ENCODE results near the gene KCND2. TPM values are rescaled to one million over a fixed set of nuclear protein-coding genes. Genes with fewer than 3 reads are reported as not detected.

The KCND2 gene
- total RNA-seq, 1 donor from 2014 or later: 1.2 TPM

DNA sequence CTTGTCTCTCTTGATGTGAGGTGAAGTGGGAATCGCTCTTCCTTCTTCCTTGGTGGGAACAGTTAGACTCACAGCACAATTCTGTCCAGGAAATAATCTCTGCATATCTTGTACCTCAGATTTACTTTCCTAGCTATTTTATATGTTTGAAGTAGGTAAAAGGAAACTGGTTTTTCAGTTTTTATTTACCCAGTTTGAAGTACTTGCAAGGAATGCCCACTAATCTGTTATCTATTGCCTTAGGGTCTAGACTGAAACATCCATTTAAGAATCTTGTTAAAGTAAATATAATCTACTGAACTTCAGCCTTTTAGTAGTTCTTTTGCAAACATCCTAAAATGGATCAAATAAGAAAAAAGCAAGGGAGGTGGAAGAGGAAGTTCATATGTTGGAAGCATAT lies 229.8 kb downstream of the KCND2 start:
- no peak for DNase-seq
- Mint-ChIP-seq H3K27ac (ENCODE audit: unreplicated experiment) (no peak overlapping the region), H3K27me3 (ENCODE audit: unreplicated experiment) (no peaks in the 10 kb centered on the region), H3K9me3 (ENCODE audit: unreplicated experiment) (no peaks in the 10 kb centered on the region), H3K4me3 (ENCODE audit: unreplicated experiment) (no peak overlapping the region), H3K4me1 (ENCODE audit: low read depth, unreplicated experiment) (no peaks in the 10 kb centered on the region), H3K36me3 (ENCODE audit: unreplicated experiment) (no peaks in the 10 kb centered on the region)
- TF ChIP-seq, protein P1, sequence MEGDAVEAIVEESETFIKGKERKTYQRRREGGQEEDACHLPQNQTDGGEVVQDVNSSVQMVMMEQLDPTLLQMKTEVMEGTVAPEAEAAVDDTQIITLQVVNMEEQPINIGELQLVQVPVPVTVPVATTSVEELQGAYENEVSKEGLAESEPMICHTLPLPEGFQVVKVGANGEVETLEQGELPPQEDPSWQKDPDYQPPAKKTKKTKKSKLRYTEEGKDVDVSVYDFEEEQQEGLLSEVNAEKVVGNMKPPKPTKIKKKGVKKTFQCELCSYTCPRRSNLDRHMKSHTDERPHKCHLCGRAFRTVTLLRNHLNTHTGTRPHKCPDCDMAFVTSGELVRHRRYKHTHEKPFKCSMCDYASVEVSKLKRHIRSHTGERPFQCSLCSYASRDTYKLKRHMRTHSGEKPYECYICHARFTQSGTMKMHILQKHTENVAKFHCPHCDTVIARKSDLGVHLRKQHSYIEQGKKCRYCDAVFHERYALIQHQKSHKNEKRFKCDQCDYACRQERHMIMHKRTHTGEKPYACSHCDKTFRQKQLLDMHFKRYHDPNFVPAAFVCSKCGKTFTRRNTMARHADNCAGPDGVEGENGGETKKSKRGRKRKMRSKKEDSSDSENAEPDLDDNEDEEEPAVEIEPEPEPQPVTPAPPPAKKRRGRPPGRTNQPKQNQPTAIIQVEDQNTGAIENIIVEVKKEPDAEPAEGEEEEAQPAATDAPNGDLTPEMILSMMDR (IDR thresholded peaks at IDR 0.05; ENCODE audit: partially characterized antibody, unreplicated experiment): no peak

DNA sequence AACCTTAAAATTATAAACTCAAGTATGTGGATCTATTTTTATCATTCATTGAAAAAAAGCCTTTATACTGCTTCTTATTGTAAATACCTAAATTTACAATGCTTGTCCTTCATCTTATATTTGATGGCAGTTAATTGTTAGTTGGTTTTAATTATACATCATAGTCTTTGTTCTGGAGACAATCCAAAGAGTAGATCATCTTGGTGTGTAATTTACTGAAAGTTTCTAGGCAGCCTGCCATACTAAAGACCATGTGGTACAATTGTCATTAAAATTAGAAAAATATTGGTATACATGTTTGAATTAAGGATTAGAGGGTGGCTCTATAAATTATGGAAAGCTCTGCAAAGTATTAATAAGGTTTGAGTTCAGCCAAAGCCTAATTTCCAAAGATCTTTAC lies 231.4 kb downstream of the KCND2 start:
- DNase-seq: no peak
- H3K36me3 Mint-ChIP-seq (ENCODE audit: unreplicated experiment): no peaks in the 10 kb centered on the region

DNA sequence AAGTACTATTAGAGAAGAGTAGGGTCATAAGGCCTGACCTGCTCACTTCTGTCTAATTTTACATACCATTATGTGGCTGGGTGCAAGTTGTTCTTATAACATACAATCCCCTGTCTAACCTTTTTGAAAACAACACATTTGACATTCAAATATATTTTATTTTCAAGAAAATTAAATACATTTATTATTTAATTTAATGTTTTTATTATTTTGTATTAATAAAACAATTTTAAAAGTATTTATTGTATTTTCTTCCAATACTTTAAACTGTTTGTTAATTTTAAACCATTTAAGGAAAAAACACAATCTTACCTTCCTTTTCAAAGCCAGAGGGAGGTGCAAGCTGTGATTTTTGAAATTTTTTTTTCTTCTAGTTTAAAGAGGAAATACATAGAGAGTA lies 232.8 kb downstream of the KCND2 start:
- Mint-ChIP-seq H3K36me3 (ENCODE audit: unreplicated experiment) (no peaks in the 10 kb centered on the region), H3K4me1 (ENCODE audit: low read depth, unreplicated experiment) (no peaks in the 10 kb centered on the region), H3K4me3 (ENCODE audit: unreplicated experiment) (no peak overlapping the region), H3K9me3 (ENCODE audit: unreplicated experiment) (no peaks in the 10 kb centered on the region), H3K27me3 (ENCODE audit: unreplicated experiment) (no peaks in the 10 kb centered on the region), H3K27ac (ENCODE audit: unreplicated experiment) (no peak overlapping the region)
- DNase-seq: no peak
- TF ChIP-seq, protein P1 (IDR thresholded peaks at IDR 0.05; ENCODE audit: partially characterized antibody, unreplicated experiment): no peak

More for the DNA sequence above, 231.4 kb downstream of the KCND2 start:
- TF ChIP-seq, protein P1 (IDR thresholded peaks at IDR 0.05; ENCODE audit: partially characterized antibody, unreplicated experiment): no peak
- no peak overlapping the region for H3K4me3 Mint-ChIP-seq (ENCODE audit: unreplicated experiment)
- no peaks in the 10 kb centered on the region for H3K27me3 Mint-ChIP-seq (ENCODE audit: unreplicated experiment)
- no peak overlapping the region for H3K27ac Mint-ChIP-seq (ENCODE audit: unreplicated experiment)
- no peaks in the 10 kb centered on the region for H3K4me1 Mint-ChIP-seq (ENCODE audit: low read depth, unreplicated experiment)
- H3K9me3 Mint-ChIP-seq (ENCODE audit: unreplicated experiment): no peaks in the 10 kb centered on the region

DNA sequence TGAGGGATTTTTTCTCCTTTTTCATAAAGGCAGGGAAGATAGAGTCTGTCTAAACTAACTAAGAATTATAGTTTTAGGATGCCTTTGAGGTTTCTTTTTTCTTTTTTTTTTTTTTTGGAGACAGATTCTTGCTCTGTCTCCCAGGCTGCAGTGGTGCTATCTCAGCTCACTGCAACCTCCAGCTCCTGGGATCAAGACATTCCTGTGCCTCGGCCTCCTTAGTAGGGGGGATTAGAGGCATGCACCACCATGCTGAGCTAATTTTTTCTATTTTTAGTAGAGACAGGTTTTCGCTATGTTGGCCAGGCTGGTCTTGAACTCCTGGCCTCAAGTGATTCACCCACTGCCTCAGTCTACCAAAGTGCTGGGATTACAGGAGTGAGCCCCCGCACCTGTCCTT lies 239.7 kb downstream of the KCND2 start:
- no peaks in the 10 kb centered on the region for H3K4me1 Mint-ChIP-seq (ENCODE audit: low read depth, unreplicated experiment)
- H3K9me3 Mint-ChIP-seq (ENCODE audit: unreplicated experiment): peaks cover 1% of the 10 kb centered on the region
- H3K36me3 Mint-ChIP-seq (ENCODE audit: unreplicated experiment): no peaks in the 10 kb centered on the region
- no peaks in the 10 kb centered on the region for H3K27me3 Mint-ChIP-seq (ENCODE audit: unreplicated experiment)
- DNase-seq: no peak
- no peak overlapping the region for H3K27ac Mint-ChIP-seq (ENCODE audit: unreplicated experiment)
- TF ChIP-seq, protein P1 (IDR thresholded peaks at IDR 0.05; ENCODE audit: partially characterized antibody, unreplicated experiment): no peak
- no peak overlapping the region for H3K4me3 Mint-ChIP-seq (ENCODE audit: unreplicated experiment)

DNA sequence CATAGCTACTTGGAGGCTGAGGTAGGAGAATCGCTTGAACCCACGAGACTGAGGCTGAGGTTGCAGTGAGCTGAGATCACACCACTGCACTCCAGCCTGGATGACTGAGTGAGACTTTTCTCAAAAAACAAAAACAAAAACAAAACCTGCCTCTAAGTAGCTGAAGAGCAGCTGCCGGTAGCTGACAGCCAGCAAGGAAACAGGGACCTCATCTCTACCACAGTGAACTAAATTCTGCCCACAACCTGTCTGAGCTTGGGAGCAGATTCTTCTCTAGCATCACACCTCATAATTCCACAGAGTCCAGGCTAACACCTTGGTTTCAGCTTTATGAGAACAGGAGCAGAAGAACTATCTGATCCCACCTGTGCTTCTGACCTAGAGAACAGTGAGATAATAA lies 246.2 kb downstream of the KCND2 start:
- Mint-ChIP-seq H3K27me3 (ENCODE audit: unreplicated experiment) (no peaks in the 10 kb centered on the region), H3K9me3 (ENCODE audit: unreplicated experiment) (peaks cover 3% of the 10 kb centered on the region), H3K27ac (ENCODE audit: unreplicated experiment) (no peak overlapping the region), H3K36me3 (ENCODE audit: unreplicated experiment) (no peaks in the 10 kb centered on the region), H3K4me1 (ENCODE audit: low read depth, unreplicated experiment) (peaks cover 2% of the 10 kb centered on the region), H3K4me3 (ENCODE audit: unreplicated experiment) (no peak overlapping the region)
- TF ChIP-seq, protein P1 (IDR thresholded peaks at IDR 0.05; ENCODE audit: partially characterized antibody, unreplicated experiment): no peak
- DNase-seq: no peak
